Activated CD4-positive, alpha-beta T cell treated with anti-CD3 and anti-CD28 coated beads for 36 hours (primary cell): ENCODE measurements around the gene ATP1A1. TPM values are rescaled to one million over a fixed set of nuclear protein-coding genes. Genes with fewer than 3 reads are reported as not detected.

Source experiments
- ATAC-seq: fragments of 200-7000 bp; cut with Tn5 transposase; one replicate; pipeline ENCODE4 v1.10.0; 2021; ENCODE audit warnings: mild to moderate bottlenecking, moderate library complexity
- CTCF ChIA-PET: fragments of 350-600 bp; sonication (Branson Sonifier 250); formaldehyde crosslinking; loops from one replicate; lab custom pipeline; 2021; ENCODE audit warnings: antibody characterized with exemption; lab: Charles Lee
- POLR2A ChIA-PET: fragments of 350-600 bp; sonication (Branson Sonifier 250); formaldehyde crosslinking; loops from one replicate; lab custom pipeline; 2021; ENCODE audit warnings: antibody characterized with exemption, inconsistent platforms; lab: Charles Lee
- DNase-seq: peaks from one replicate; pipeline ENCODE4 v3.0.0-alpha.2; 2020
- H3K27ac Mint-ChIP-seq: one replicate; pipeline ENCODE4 v1.8.0; 2021; ENCODE audit warnings: mixed read lengths
- H3K27me3 Mint-ChIP-seq: one replicate; pipeline ENCODE4 v1.8.0; 2021; ENCODE audit warnings: mixed read lengths
- H3K36me3 Mint-ChIP-seq: one replicate; pipeline ENCODE4 v1.8.0; 2021; ENCODE audit warnings: low read depth, mixed read lengths
- H3K4me1 Mint-ChIP-seq: one replicate; pipeline ENCODE4 v1.8.0; 2021; ENCODE audit warnings: mixed read lengths
- H3K4me3 Mint-ChIP-seq: one replicate; pipeline ENCODE4 v1.8.0; 2021; ENCODE audit warnings: mild to moderate bottlenecking, moderate library complexity, mixed read lengths
- H3K9me3 Mint-ChIP-seq: one replicate; pipeline ENCODE4 v1.8.0; 2021; ENCODE audit warnings: low read depth, mixed read lengths
- intact Hi-C, 2 experiments: fragments of 100-400 bp; cut with DNase I in 1 of 2; cut with micrococcal nuclease in 1 of 2; formaldehyde crosslinking; loops; one replicate each; pipeline versions ENCODE4 v1.14.2 to v1.15.1; 2022 to 2024; cut with DNase I, micrococcal nuclease
- total RNA-seq, 2 experiments: library from RNA; stranded (reverse); gene quantifications; one replicate each; pipeline ENCODE4 v1.2.3, GENCODE V29; 2021

ATP1A1 gene
- total RNA-seq, 2 experiments from 2014 or later, result 247 to 257 TPM

- Mint-ChIP-seq H3K36me3 (no peaks in the 10 kb centered on the region), H3K4me1 (peaks cover 44% of the 10 kb centered on the region), H3K4me3 (no peak overlapping the region), H3K9me3 (no peaks in the 10 kb centered on the region), H3K27ac (no peak overlapping the region), H3K27me3 (no peaks in the 10 kb centered on the region)
- DNase-seq (no peak), ATAC-seq (no peak)
- CTCF ChIA-PET, result interaction anchor here (0.7 to 1.3 kb wide), 2 partner anchors 194 to 224 kb away, joined by 3 read pairs; no protein-coding TSS in a partner anchor
- intact Hi-C loops, result no loop called here
- POLR2A ChIA-PET, result no interaction called here
These were observed 40.6 kb upstream of the ATP1A1 start for GRCh38 chr1:116332451-116332850.

GRCh38 chr1:116333171-116334014 lies 39.7 kb upstream of the ATP1A1 start:
- CTCF ChIA-PET, result interaction anchor here (0.6 to 2.1 kb wide), 2 partner anchors 11 to 24 kb away, joined by 3 to 10 read pairs; no protein-coding TSS in a partner anchor
- POLR2A ChIA-PET, result no interaction called here
- DNase-seq, result no peak
- H3K36me3 Mint-ChIP-seq, result no peaks in the 10 kb centered on the region
- no peak for ATAC-seq
- no peak overlapping the region for H3K4me3 Mint-ChIP-seq
- no peak overlapping the region for H3K27ac Mint-ChIP-seq
- H3K27me3 Mint-ChIP-seq, result no peaks in the 10 kb centered on the region
- intact Hi-C loops, result no loop called here
- H3K9me3 Mint-ChIP-seq, result no peaks in the 10 kb centered on the region
- H3K4me1 Mint-ChIP-seq, result peaks cover 37% of the 10 kb centered on the region

- Mint-ChIP-seq H3K4me3 (no peak overlapping the region), H3K9me3 (no peaks in the 10 kb centered on the region), H3K4me1 (peaks cover 31% of the 10 kb centered on the region), H3K27ac (no peak overlapping the region), H3K36me3 (no peaks in the 10 kb centered on the region), H3K27me3 (no peaks in the 10 kb centered on the region)
- ATAC-seq (no peak), DNase-seq (no peak)
- CTCF ChIA-PET, result interaction anchor here (0.6 to 2.1 kb wide), 3 partner anchors 10 to 151 kb away, joined by 3 to 10 read pairs (median 3); no protein-coding TSS in a partner anchor
- POLR2A ChIA-PET, result no interaction called here
- intact Hi-C loops, result no loop called here
These were observed 39.0 kb upstream of the ATP1A1 start for GRCh38 chr1:116334015-116334547.

GRCh38 chr1:116334868-116335635 lies 38.0 kb upstream of the ATP1A1 start:
- intact Hi-C loops, result no loop called here
- no peaks in the 10 kb centered on the region for H3K36me3 Mint-ChIP-seq
- no peak overlapping the region for H3K4me3 Mint-ChIP-seq
- POLR2A ChIA-PET, result no interaction called here
- H3K9me3 Mint-ChIP-seq, result no peaks in the 10 kb centered on the region
- H3K27me3 Mint-ChIP-seq, result no peaks in the 10 kb centered on the region
- DNase-seq (no peak), ATAC-seq (peak; percentile 44)
- CTCF ChIA-PET, result interaction anchor here (0.6 to 2.1 kb wide), 2 partner anchors 9 to 150 kb away, joined by 3 to 10 read pairs; no protein-coding TSS in a partner anchor
- H3K27ac Mint-ChIP-seq, result no peak overlapping the region
- H3K4me1 Mint-ChIP-seq, result peaks cover 23% of the 10 kb centered on the region

GRCh38 chr1:116335850-116336624 lies 37.0 kb upstream of the ATP1A1 start:
- ChIA-PET CTCF (interaction anchor here (0.7 kb wide), 1 partner anchor 24 kb away, joined by 4 read pairs; no protein-coding TSS in a partner anchor), POLR2A (no interaction called here)
- DNase-seq (no peak), ATAC-seq (no peak)
- Mint-ChIP-seq H3K27me3 (no peaks in the 10 kb centered on the region), H3K9me3 (no peaks in the 10 kb centered on the region), H3K4me1 (peaks cover 20% of the 10 kb centered on the region), H3K4me3 (no peak overlapping the region), H3K36me3 (no peaks in the 10 kb centered on the region), H3K27ac (no peak overlapping the region)
- intact Hi-C loops, result no loop called here

GRCh38 chr1:116337398-116337797 lies 35.6 kb upstream of the ATP1A1 start:
- Mint-ChIP-seq H3K4me3 (no peak overlapping the region), H3K27me3 (no peaks in the 10 kb centered on the region), H3K27ac (no peak overlapping the region), H3K4me1 (peaks cover 24% of the 10 kb centered on the region), H3K36me3 (no peaks in the 10 kb centered on the region), H3K9me3 (no peaks in the 10 kb centered on the region)
- intact Hi-C loops, result no loop called here
- ChIA-PET POLR2A (no interaction called here), CTCF (no interaction called here)
- no peak for DNase-seq
- no peak for ATAC-seq

GRCh38 chr1:116338400-116338799 lies 34.6 kb upstream of the ATP1A1 start:
- Mint-ChIP-seq H3K4me1 (peaks cover 24% of the 10 kb centered on the region), H3K36me3 (no peaks in the 10 kb centered on the region), H3K9me3 (no peaks in the 10 kb centered on the region), H3K4me3 (no peak overlapping the region), H3K27me3 (no peaks in the 10 kb centered on the region), H3K27ac (no peak overlapping the region)
- ChIA-PET POLR2A (no interaction called here), CTCF (no interaction called here)
- intact Hi-C loops, result no loop called here
- DNase-seq (no peak), ATAC-seq (no peak)

GRCh38 chr1:116340506-116341231 lies 32.4 kb upstream of the ATP1A1 start:
- Mint-ChIP-seq H3K27ac (no peak overlapping the region), H3K4me1 (peaks cover 28% of the 10 kb centered on the region), H3K27me3 (no peaks in the 10 kb centered on the region), H3K4me3 (no peak overlapping the region), H3K36me3 (no peaks in the 10 kb centered on the region), H3K9me3 (no peaks in the 10 kb centered on the region)
- intact Hi-C loops, result no loop called here
- ChIA-PET CTCF (interaction anchor here (0.7 kb wide), 1 partner anchor 274 kb away, joined by 3 read pairs; no protein-coding TSS in a partner anchor), POLR2A (no interaction called here)
- DNase-seq (no peak), ATAC-seq (peak; percentile 62)

GRCh38 chr1:116343019-116343418 lies 30.0 kb upstream of the ATP1A1 start:
- Mint-ChIP-seq H3K4me1 (peaks cover 50% of the 10 kb centered on the region), H3K27me3 (no peaks in the 10 kb centered on the region), H3K36me3 (no peaks in the 10 kb centered on the region), H3K4me3 (no peak overlapping the region), H3K27ac (no peak overlapping the region), H3K9me3 (no peaks in the 10 kb centered on the region)
- DNase-seq (no peak), ATAC-seq (peak; percentile 25)
- ChIA-PET CTCF (interaction anchor here (1.4 to 3.5 kb wide), 3 partner anchors 9 to 142 kb away, joined by 3 to 10 read pairs (median 9); no protein-coding TSS in a partner anchor), POLR2A (no interaction called here)
- intact Hi-C loops, result no loop called here

- Mint-ChIP-seq H3K27me3 (no peaks in the 10 kb centered on the region), H3K9me3 (peaks cover 4% of the 10 kb centered on the region), H3K4me3 (no peak overlapping the region), H3K4me1 (peaks cover 62% of the 10 kb centered on the region), H3K36me3 (no peaks in the 10 kb centered on the region), H3K27ac (no peak overlapping the region)
- CTCF ChIA-PET, result interaction anchor here (2.3 to 3.5 kb wide), 2 partner anchors 11 to 140 kb away, joined by 9 to 10 read pairs; no protein-coding TSS in a partner anchor
- POLR2A ChIA-PET, result no interaction called here
- DNase-seq, result no peak
- ATAC-seq, result no peak
- intact Hi-C loops, result no loop called here
These were observed 28.0 kb upstream of the ATP1A1 start for GRCh38 chr1:116345011-116345410.
